HUES48 (cell line): ENCODE results near the gene DYNLRB1.
"Not testable (repeated sequence)": the region's sequence is repeated elsewhere in the genome, so short reads cannot be mapped to it uniquely, and the experiment has no call there.

Experiments
- H3K27ac ChIP-seq: one replicate; pipeline ENCODE4 v1.7.0; 2013; ENCODE audit warnings: low read depth, low read length, inconsistent platforms
- H3K27me3 ChIP-seq: 2 replicates; pipeline ENCODE4 v1.6.1; 2013; ENCODE audit warnings: mild to moderate bottlenecking, low read length; ENCODE audit not compliant: control insufficient read depth, insufficient read depth
- H3K36me3 ChIP-seq: 2 replicates; pipeline ENCODE4 v1.6.1; 2013; ENCODE audit warnings: low read length; ENCODE audit not compliant: control insufficient read depth, insufficient read depth
- H3K4me1 ChIP-seq: 2 replicates; pipeline ENCODE4 v1.6.1; 2013; ENCODE audit warnings: mild to moderate bottlenecking, low read length; ENCODE audit not compliant: control insufficient read depth, insufficient read depth
- H3K4me3 ChIP-seq: 2 replicates; pipeline ENCODE4 v1.5.1; 2013; ENCODE audit warnings: mild to moderate bottlenecking, low read depth, low read length
- H3K9ac ChIP-seq: 2 replicates; pipeline ENCODE4 v1.6.1; 2013; ENCODE audit warnings: mild to moderate bottlenecking, low read depth, low read length, moderate library complexity
- H3K9me3 ChIP-seq: 2 replicates; pipeline ENCODE4 v1.6.1; 2013; ENCODE audit warnings: low read length; ENCODE audit not compliant: control insufficient read depth, insufficient read depth

Gene DYNLRB1

GRCh38 chr20:34516247-34517113 is at the start of gene DYNLRB1:
Gene DYNLRB1, plus strand, starts transcription at chr20:34516422. Its CDS starts 37 bp downstream, at chr20:34516459.
- H3K9ac ChIP-seq, result peak within 1 kb of the TSS; percentile 81
- 0 out of 2 replicates have a peak, but pooled peaks cover 5% of the 10 kb centered on the region for H3K4me1 ChIP-seq
- H3K4me3 ChIP-seq, result peak within 1 kb of the TSS; percentile 95
- no peaks in the 10 kb centered on the region for H3K27me3 ChIP-seq
- H3K27ac ChIP-seq, result peak within 1 kb of the TSS; percentile 91
- no peaks in the 10 kb centered on the region for H3K9me3 ChIP-seq
- 0 out of 2 replicates have a peak, but pooled peaks cover 14% of the 10 kb centered on the region for H3K36me3 ChIP-seq

- Histone ChIP-seq H3K27me3 (no peaks in the 10 kb centered on the region), H3K27ac (no peak overlapping the region), H3K36me3 (peaks cover 54% of the 10 kb centered on the region), H3K9ac (no peak overlapping the region), H3K4me3 (no peak overlapping the region), H3K4me1 (no peaks in the 10 kb centered on the region), H3K9me3 (no peaks in the 10 kb centered on the region)
Observed at GRCh38 chr20:34468951-34469350, 47.3 kb upstream of the DYNLRB1 start.

- Histone ChIP-seq H3K9ac (no peak overlapping the region), H3K27me3 (no peaks in the 10 kb centered on the region), H3K9me3 (peaks cover 3% of the 10 kb centered on the region; the same call in 1 of the 2 replicates), H3K36me3 (peaks cover 50% of the 10 kb centered on the region), H3K4me3 (no peak overlapping the region), H3K4me1 (no peaks in the 10 kb centered on the region), H3K27ac (no peak overlapping the region)
Observed at GRCh38 chr20:34472246-34472925, 43.8 kb upstream of the DYNLRB1 start.

- Histone ChIP-seq H3K36me3 (peaks cover 60% of the 10 kb centered on the region), H3K4me3 (no peak overlapping the region), H3K9me3 (peaks cover 3% of the 10 kb centered on the region; the same call in 1 of the 2 replicates), H3K4me1 (no peaks in the 10 kb centered on the region), H3K27me3 (no peaks in the 10 kb centered on the region), H3K9ac (no peak overlapping the region), H3K27ac (no peak overlapping the region)
Observed at GRCh38 chr20:34473262-34473883, 42.8 kb upstream of the DYNLRB1 start.

- H3K4me3 ChIP-seq, result no peak overlapping the region
- peaks cover 66% of the 10 kb centered on the region for H3K36me3 ChIP-seq
- no peaks in the 10 kb centered on the region for H3K4me1 ChIP-seq
- H3K9ac ChIP-seq, result no peak overlapping the region
- H3K27ac ChIP-seq, result no peak overlapping the region
- peaks cover 3% of the 10 kb centered on the region; the same call in 1 of the 2 replicates for H3K9me3 ChIP-seq
- no peaks in the 10 kb centered on the region for H3K27me3 ChIP-seq
Observed at GRCh38 chr20:34475979-34476736, 40.1 kb upstream of the DYNLRB1 start.

- Histone ChIP-seq H3K9me3 (peaks cover 3% of the 10 kb centered on the region; the same call in 1 of the 2 replicates), H3K4me3 (no peak overlapping the region), H3K9ac (no peak overlapping the region), H3K4me1 (no peaks in the 10 kb centered on the region), H3K27me3 (no peaks in the 10 kb centered on the region), H3K36me3 (peaks cover 80% of the 10 kb centered on the region), H3K27ac (no peak overlapping the region)
Observed at GRCh38 chr20:34479627-34480026, 36.6 kb upstream of the DYNLRB1 start.

GRCh38 chr20:34482154-34482553 is 34.1 kb upstream of the DYNLRB1 start:
- peaks cover 70% of the 10 kb centered on the region for H3K36me3 ChIP-seq
- H3K4me1 ChIP-seq, H3K9me3 ChIP-seq: not testable (repeated sequence)

GRCh38 chr20:34483585-34484220 is 32.5 kb upstream of the DYNLRB1 start:
- not testable (repeated sequence) for H3K4me3 ChIP-seq, H3K27me3 ChIP-seq, H3K9ac ChIP-seq, H3K9me3 ChIP-seq, H3K27ac ChIP-seq, H3K4me1 ChIP-seq
- peaks cover 63% of the 10 kb centered on the region for H3K36me3 ChIP-seq

More at GRCh38 chr20:34482154-34482553, 34.1 kb upstream of the DYNLRB1 start:
- H3K4me3 ChIP-seq, H3K27me3 ChIP-seq, H3K9ac ChIP-seq, H3K27ac ChIP-seq: not testable (repeated sequence)

- no peaks in the 10 kb centered on the region for H3K27me3 ChIP-seq
- H3K9ac ChIP-seq, result no peak overlapping the region
- no peak overlapping the region for H3K4me3 ChIP-seq
- no peaks in the 10 kb centered on the region; the same call in 1 of the 2 replicates for H3K9me3 ChIP-seq
- H3K4me1 ChIP-seq, result no peaks in the 10 kb centered on the region
- H3K27ac ChIP-seq, result no peak overlapping the region
- peaks cover 63% of the 10 kb centered on the region for H3K36me3 ChIP-seq
Observed at GRCh38 chr20:34485068-34485634, 31.1 kb upstream of the DYNLRB1 start.
